ENCODE results near the gene TAMM41.
"Not testable (repeated sequence)": the region's sequence is repeated elsewhere in the genome, so short reads cannot be mapped to it uniquely, and the experiment has no call there.

The TAMM41 gene

GRCh38 chr3:11846281-11847266 is at the start of gene TAMM41:
TSS of gene TAMM41 (minus strand) at chr3:11846885. CDS start at chr3:11846636, 249 bp downstream.
- peak; percentile 87 for DNase-seq

GRCh38 chr3:11878837-11879236 is 32.2 kb upstream of the TAMM41 start:
- no peak for DNase-seq

DNA sequence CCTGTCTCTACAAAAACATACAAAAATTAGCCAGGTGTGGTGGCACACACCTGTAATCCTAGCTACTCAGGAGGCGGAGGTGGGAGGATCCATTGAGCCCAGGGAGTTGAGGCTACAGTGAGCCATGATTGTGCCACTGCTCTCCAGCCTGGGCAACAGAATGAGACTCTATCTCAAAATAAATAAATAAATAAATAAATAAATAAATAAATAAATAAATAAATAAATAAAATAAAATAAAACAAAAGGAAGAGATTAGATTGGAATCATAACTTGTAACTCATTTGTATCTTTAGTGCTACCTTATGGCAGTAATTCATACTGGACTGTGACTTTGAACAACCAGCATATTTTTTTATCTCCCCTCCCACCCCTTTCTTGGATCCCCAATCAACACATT is 28.0 kb upstream of the TAMM41 start:
- not testable (repeated sequence) for DNase-seq

GRCh38 chr3:11863739-11864138 is 17.1 kb upstream of the TAMM41 start:
- not testable (repeated sequence) for DNase-seq

- DNase-seq = not testable (repeated sequence)
These were observed 15.9 kb upstream of the TAMM41 start for GRCh38 chr3:11862584-11862983.

- DNase-seq = not testable (repeated sequence)
These were observed 15.5 kb upstream of the TAMM41 start for GRCh38 chr3:11862145-11862544.

DNA sequence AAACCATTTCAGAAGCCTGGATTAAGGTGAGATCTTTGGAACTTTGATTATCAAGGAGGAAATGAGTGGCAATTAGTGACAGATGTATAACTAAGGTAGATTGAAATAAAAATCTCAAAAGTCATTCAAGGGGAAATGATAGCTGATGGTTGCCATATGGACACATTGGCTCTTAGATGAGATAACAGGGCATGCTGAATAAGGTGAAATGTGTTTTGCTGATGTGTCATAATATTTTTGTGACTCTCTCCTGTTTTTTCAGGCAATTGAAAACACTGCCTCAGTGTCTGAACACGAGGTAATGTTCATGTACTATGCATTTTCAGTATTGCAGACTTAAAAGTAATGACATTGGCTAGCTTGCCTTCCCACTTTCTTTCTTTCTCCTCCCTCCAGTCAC is 13.5 kb upstream of the TAMM41 start:
- DNase-seq = not testable (repeated sequence)

GRCh38 chr3:11853450-11853849 is 6.8 kb upstream of the TAMM41 start:
- DNase-seq = no peak

- no peak for DNase-seq
These were observed 3.3 kb upstream of the TAMM41 start for GRCh38 chr3:11850003-11850402.

GRCh38 chr3:11847607-11848006 is 922 bp upstream of the TAMM41 start:
- no peak for DNase-seq

- DNase-seq = no peak
These were observed 1.0 kb downstream of the TAMM41 start for GRCh38 chr3:11845651-11846050.

DNA sequence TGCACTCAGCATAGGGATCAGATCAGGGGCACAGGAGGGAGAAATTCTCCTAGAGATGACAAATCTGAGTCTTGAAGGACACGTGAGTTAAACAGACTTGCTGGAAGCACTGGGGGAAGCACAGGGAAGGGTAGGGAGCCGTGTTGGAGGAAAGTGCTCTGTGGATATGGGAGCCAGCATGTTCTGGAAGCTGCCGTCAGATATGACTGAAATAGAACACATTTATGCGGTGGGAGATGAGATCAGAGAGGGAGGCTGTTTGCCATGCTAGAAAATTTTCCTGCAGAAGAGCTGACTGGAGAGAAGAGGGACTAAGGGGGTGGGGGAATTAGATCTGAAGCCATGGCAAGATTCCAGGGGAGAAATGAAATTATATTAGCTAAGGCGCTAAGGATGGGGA is 1.8 kb downstream of the TAMM41 start:
- no peak for DNase-seq

DNA sequence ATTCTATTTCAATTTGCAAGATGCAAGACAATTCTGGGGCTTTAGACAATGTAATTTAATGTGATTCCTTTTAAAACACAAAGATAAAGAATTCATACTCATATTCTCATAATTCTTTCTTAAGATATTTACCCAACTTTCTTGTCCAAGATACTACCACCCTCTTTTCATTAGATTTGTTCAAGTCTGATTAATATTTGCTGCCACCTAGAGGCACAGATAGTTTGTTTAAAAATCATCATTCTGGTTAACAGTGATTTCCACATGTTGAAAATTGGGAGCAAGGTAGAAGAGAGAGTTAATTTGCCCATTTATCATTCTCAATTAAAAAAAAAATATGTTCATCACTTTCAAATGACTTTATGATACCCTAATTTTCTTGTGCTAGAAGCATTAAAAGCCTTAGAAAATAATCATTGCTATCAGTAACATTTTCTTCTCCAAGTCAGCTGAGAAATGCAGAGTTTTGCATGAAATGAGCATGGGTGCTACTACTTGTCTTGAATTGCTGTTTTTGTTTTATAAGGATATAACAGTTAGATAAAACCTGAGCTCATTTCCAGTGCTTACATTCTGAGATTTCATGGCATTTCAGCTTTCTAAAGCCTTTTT is 11.6 kb downstream of the TAMM41 start:
- no peak for DNase-seq

GRCh38 chr3:11832981-11833905 is 13.4 kb downstream of the TAMM41 start:
- DNase-seq = no peak

DNA sequence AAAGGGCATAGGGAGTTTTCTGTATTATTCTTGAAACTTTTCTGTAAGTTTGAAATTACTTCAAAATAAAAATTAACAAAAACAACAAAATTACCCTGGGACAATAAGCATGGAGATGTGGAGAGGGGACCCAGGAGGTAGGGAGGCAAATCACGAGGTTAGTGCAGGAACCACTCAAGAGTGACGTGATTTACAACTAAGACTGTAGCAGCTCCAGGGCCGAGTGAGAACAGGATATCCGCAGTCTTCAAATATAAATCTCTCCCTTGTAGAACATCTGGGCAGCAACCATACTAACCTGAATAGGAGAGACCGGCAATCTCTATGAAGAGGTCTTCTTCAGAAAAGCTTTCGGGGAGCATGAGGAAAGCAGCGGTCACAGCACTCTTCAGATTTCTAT is 17.3 kb downstream of the TAMM41 start:
- DNase-seq = no peak

- DNase-seq = no peak
These were observed 19.9 kb downstream of the TAMM41 start for GRCh38 chr3:11826628-11827265.

- DNase-seq = no peak
These were observed 21.4 kb downstream of the TAMM41 start for GRCh38 chr3:11825301-11825700.

GRCh38 chr3:11820531-11821041 is 26.1 kb downstream of the TAMM41 start:
- no peak for DNase-seq

- DNase-seq = no peak
These were observed 27.5 kb downstream of the TAMM41 start for GRCh38 chr3:11819146-11819689.

DNA sequence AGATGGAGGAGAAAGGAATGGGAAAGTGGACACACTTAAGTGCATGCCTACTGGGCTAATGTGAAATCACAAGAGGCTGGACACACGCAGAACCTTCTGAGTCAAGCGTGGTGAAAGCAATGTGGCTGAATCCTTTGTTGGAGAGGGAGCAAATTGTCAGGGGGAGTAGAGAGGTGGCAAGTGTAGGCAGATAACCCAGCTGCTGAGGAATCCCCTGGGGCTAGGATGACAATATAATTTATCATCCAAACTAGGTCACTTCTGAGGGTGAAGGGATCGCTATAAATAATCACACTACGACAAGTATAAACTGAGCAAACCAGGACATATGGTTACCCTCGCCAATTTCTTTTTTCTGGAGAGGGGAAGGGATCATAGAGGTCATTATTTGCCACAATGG is 28.7 kb downstream of the TAMM41 start:
- DNase-seq = no peak

- DNase-seq = no peak
These were observed 31.6 kb downstream of the TAMM41 start for GRCh38 chr3:11815111-11815510.

- DNase-seq = no peak
These were observed 32.0 kb downstream of the TAMM41 start for GRCh38 chr3:11814663-11815062.
